ENCODE measurements around the gene DRAM2.

DRAM2 gene

DNA sequence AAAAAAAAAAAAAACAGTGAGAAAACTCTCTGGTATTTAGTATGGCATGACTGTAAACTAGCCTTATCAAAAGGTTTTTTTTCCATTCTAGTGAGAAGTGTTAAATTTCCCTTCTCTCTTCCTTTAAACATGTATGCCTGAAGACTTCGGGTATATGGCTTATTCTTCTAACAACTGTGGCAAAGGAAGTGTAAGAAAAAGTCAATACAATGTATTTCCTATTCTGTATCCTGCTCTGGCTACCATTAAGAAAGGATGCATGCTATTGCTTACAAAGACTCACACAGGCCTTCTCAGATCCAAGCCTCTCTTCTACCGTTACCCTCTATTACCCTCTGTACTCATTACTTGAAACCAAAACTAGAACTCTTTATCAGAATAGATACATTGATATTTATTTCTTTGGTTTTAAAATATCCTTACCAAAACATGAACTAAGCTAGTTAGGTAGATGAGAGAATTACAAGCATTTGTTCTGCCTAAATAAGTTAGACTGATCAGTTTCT, 8.5 kb upstream of the DRAM2 start:
- TF ChIP-seq, protein P1, sequence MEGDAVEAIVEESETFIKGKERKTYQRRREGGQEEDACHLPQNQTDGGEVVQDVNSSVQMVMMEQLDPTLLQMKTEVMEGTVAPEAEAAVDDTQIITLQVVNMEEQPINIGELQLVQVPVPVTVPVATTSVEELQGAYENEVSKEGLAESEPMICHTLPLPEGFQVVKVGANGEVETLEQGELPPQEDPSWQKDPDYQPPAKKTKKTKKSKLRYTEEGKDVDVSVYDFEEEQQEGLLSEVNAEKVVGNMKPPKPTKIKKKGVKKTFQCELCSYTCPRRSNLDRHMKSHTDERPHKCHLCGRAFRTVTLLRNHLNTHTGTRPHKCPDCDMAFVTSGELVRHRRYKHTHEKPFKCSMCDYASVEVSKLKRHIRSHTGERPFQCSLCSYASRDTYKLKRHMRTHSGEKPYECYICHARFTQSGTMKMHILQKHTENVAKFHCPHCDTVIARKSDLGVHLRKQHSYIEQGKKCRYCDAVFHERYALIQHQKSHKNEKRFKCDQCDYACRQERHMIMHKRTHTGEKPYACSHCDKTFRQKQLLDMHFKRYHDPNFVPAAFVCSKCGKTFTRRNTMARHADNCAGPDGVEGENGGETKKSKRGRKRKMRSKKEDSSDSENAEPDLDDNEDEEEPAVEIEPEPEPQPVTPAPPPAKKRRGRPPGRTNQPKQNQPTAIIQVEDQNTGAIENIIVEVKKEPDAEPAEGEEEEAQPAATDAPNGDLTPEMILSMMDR (IDR thresholded peaks at IDR 0.05; ENCODE audit: unreplicated experiment in 3 of 3): no peak
- Mint-ChIP-seq H3K36me3 (ENCODE audit: low read depth) (peaks cover 50% of the 10 kb centered on the region), H3K4me3 (no peak overlapping the region), H3K27ac (no peak overlapping the region), H3K4me1 (peaks cover 5% of the 10 kb centered on the region), H3K9me3 (no peaks in the 10 kb centered on the region), H3K27me3 (ENCODE audit: low read depth) (no peaks in the 10 kb centered on the region)

DNA sequence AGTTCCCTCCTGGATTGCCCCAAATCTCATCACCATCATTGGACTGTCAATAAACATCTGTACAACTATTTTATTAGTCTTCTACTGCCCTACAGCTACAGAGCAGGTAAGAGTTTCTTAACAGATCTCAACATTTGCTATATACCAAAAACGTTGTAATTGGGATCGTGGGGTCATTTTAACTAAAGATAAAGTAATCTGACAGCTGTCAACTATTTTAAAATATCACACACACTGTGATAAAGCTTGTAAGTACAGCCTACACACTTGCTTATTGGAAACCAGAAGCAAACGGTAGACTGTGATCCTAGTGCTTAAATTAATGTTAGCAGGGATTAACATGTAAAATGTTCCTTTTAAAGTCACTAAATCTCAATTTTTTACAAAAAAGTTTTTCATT, 8.1 kb upstream of the DRAM2 start:
- no peaks in the 10 kb centered on the region for H3K27me3 Mint-ChIP-seq (ENCODE audit: low read depth)
- H3K27ac Mint-ChIP-seq: no peak overlapping the region
- H3K4me3 Mint-ChIP-seq: no peak overlapping the region
- H3K9me3 Mint-ChIP-seq: no peaks in the 10 kb centered on the region
- peaks cover 9% of the 10 kb centered on the region for H3K4me1 Mint-ChIP-seq
- peaks cover 46% of the 10 kb centered on the region for H3K36me3 Mint-ChIP-seq (ENCODE audit: low read depth)
- TF ChIP-seq, protein P1 (IDR thresholded peaks at IDR 0.05; ENCODE audit: unreplicated experiment in 3 of 3): no peak

DNA sequence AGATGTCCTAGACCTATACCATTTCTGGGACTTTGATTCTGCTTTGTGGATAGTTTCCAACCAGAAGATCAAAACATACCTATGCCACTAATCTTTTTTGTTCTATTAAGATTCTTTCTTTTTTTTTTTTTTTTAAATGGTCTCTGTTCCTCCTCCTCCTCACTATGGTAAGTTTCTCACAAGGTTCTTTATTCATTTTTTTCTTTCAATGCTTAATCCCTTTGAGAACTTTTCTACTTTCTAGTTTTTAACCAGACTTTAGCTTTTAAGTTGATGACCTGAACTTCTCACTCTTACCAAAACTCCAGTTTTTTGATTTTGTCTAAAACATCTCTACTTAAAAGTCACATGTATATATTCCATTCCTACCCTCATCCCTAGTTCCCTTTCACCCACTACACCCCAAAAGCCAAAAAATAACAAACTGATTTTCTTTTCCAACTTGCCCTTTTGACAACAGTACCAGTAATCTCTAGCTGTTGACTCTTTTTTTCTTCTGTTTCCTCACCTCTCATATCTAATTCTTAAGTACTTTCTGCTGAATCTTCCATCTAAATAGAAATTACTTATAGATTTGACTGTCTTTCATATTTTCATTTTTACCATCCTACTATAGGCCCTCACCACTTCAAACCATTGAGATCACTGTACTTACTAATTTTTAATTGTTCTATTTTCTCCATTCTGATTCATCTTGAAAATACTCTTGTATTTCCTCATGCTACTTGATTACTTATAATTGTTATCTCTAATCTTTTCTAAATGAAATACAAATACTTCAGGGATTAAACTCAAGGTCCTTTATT, 6.3 kb upstream of the DRAM2 start:
- Mint-ChIP-seq H3K36me3 (ENCODE audit: low read depth) (peaks cover 28% of the 10 kb centered on the region), H3K9me3 (no peaks in the 10 kb centered on the region)

DNA sequence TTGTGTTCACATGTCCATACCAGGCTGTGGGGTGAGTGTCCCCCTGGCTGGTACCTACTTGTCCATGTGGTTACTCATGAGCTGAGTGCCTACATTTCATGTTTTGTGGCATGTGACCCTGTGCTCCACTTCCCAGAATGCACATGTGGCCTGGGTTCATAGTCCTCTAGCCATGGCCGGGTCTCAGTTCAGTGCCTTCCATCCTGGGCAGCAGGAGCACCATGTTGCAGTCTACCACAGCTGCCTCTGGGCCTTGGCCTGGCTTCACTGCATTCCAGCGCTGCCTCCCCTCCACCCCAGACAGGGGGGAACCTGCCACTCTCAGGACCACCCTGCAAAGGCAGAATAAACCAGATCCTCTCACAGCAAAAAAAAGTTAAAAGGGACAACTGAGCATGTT, 5.6 kb upstream of the DRAM2 start:
- Mint-ChIP-seq H3K36me3 (ENCODE audit: low read depth) (peaks cover 27% of the 10 kb centered on the region), H3K9me3 (no peaks in the 10 kb centered on the region), H3K27me3 (ENCODE audit: low read depth) (no peaks in the 10 kb centered on the region), H3K4me1 (peaks cover 19% of the 10 kb centered on the region), H3K27ac (no peak overlapping the region), H3K4me3 (no peak overlapping the region)
- TF ChIP-seq, protein P1 (IDR thresholded peaks at IDR 0.05; ENCODE audit: unreplicated experiment in 3 of 3): no peak

More for the DNA sequence above, 6.3 kb upstream of the DRAM2 start:
- Mint-ChIP-seq H3K27ac (no peak overlapping the region), H3K27me3 (ENCODE audit: low read depth) (no peaks in the 10 kb centered on the region), H3K4me3 (no peak overlapping the region), H3K4me1 (peaks cover 16% of the 10 kb centered on the region)
- TF ChIP-seq, protein P1 (IDR thresholded peaks at IDR 0.05; ENCODE audit: unreplicated experiment in 3 of 3): no peak

DNA sequence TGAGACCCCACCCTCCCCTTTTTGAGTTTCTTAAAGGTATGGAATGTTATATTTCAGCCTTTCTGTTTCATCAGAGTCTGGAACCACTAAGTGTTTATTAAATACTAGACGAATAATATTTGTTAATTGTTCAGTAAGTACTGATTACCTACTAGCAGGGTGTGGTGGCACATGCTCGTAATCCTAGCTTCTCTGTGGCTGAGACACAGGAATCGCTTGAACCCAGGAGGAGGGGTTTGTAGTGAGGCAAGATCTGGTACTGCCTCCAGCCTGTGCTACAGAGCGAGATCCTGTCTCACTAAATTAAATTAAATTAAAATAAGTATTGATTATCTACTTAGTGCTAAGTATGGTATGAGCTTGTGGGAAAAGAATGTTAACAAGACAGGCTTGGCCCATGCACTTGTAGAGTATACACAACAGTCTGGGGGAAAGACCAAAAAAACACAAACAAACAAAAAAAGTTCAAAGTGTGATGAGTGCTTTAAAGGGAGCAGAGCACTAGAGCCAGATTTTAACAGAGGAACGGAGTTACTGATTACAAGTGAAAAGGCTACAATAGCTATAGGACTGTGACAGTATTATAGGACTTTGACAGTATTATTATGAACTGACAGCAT, 2.6 kb upstream of the DRAM2 start:
- Mint-ChIP-seq H3K9me3 (no peaks in the 10 kb centered on the region), H3K4me1 (peaks cover 28% of the 10 kb centered on the region), H3K4me3 (peak overlapping the region; percentile 52 to 98 (median 96)), H3K36me3 (ENCODE audit: low read depth) (peaks cover 6% of the 10 kb centered on the region), H3K27me3 (ENCODE audit: low read depth) (no peaks in the 10 kb centered on the region), H3K27ac (no peak overlapping the region)
- TF ChIP-seq, protein P1 (IDR thresholded peaks at IDR 0.05; ENCODE audit: unreplicated experiment in 3 of 3): no peak
